WTC11 (cell line): Measurements from ENCODE around the gene NCOA3. TPM values are rescaled to one million over a fixed set of nuclear protein-coding genes. Genes with fewer than 3 reads are reported as not detected.

Source experiments
- ATAC-seq: fragments of 200-7000 bp; cut with Tn5 transposase; 2 replicates; pipeline ENCODE4 v1.10.0; 2021; ENCODE audit warnings: mild to moderate bottlenecking, moderate library complexity
- CTCF ChIA-PET: fragments of 300-600 bp; sonication (Branson Sonifier 250); formaldehyde crosslinking; loops from one replicate; lab custom pipeline; 2021; ENCODE audit warnings: antibody characterized with exemption; lab: Charles Lee
- POLR2A ChIA-PET: fragments of 350-600 bp; sonication (Branson Sonifier 250); formaldehyde crosslinking; loops from one replicate; lab custom pipeline; 2021; ENCODE audit warnings: antibody characterized with exemption; lab: Charles Lee
- DNase-seq: peaks from one replicate; pipeline ENCODE4 v3.0.0; 2021; ENCODE audit warnings: low spot score
- H3K27ac Mint-ChIP-seq: 2 replicates; pipeline ENCODE4 v1.8.0; 2021; ENCODE audit warnings: mixed read lengths
- H3K27me3 Mint-ChIP-seq: 2 replicates; pipeline ENCODE4 v1.8.0; 2021; ENCODE audit warnings: low read depth, mild to moderate bottlenecking, moderate library complexity, mixed read lengths
- H3K36me3 Mint-ChIP-seq: 2 replicates; pipeline ENCODE4 v1.8.0; 2021; ENCODE audit warnings: mixed read lengths
- H3K4me1 Mint-ChIP-seq: 2 replicates; pipeline ENCODE4 v1.8.0; 2022; ENCODE audit warnings: mixed read lengths
- H3K4me3 Mint-ChIP-seq: 2 replicates; pipeline ENCODE4 v1.8.0; 2021; ENCODE audit warnings: mild to moderate bottlenecking, moderate library complexity, mixed read lengths
- H3K9me3 Mint-ChIP-seq: 2 replicates; pipeline ENCODE4 v1.8.0; 2021; ENCODE audit warnings: mixed read lengths
- ARID4B ChIP-seq: sonication (generic); formaldehyde crosslinking; IDR thresholded peaks from 2 replicates; pipeline ENCODE4 v1.8.0; 2023; ENCODE audit warnings: missing genetic modification reagents, mild to moderate bottlenecking, borderline replicate concordance
- CDX4 ChIP-seq: fragments of 250-450 bp; sonication (Bioruptor Pico); IDR thresholded peaks from 2 replicates; pipeline ENCODE4 v1.9.0; 2021; ENCODE audit warnings: moderate library complexity, mild to moderate bottlenecking, inconsistent platforms, borderline replicate concordance
- CREM ChIP-seq: sonication (generic); formaldehyde crosslinking; IDR thresholded peaks from 2 replicates; pipeline ENCODE4 v1.8.1; 2022; ENCODE audit warnings: mild to moderate bottlenecking, missing genetic modification reagents, moderate library complexity
- ESRRA ChIP-seq: sonication (generic); formaldehyde crosslinking; IDR thresholded peaks from 2 replicates; pipeline ENCODE4 v1.8.1; 2022; ENCODE audit warnings: mild to moderate bottlenecking, missing genetic modification reagents, borderline replicate concordance
- GABPB1 ChIP-seq: sonication (generic); formaldehyde crosslinking; IDR thresholded peaks from 2 replicates; pipeline ENCODE4 v1.8.1; 2023; ENCODE audit warnings: mild to moderate bottlenecking, missing genetic modification reagents
- NFATC4 ChIP-seq: fragments of 250-450 bp; sonication (Bioruptor Pico); IDR thresholded peaks from 2 replicates; pipeline ENCODE4 v1.9.0; 2021; ENCODE audit warnings: mild to moderate bottlenecking
- SMAD3 ChIP-seq: sonication (generic); formaldehyde crosslinking; IDR thresholded peaks from 2 replicates; pipeline ENCODE4 v1.8.0; 2022; ENCODE audit warnings: missing genetic modification reagents, mild to moderate bottlenecking, borderline replicate concordance
- SOX15 ChIP-seq: fragments of 250-450 bp; sonication (Bioruptor Pico); IDR thresholded peaks from 2 replicates; pipeline ENCODE4 v1.9.0; 2021; ENCODE audit warnings: mild to moderate bottlenecking
- STAT6 ChIP-seq: sonication (generic); formaldehyde crosslinking; conservative IDR thresholded peaks from 2 replicates; pipeline ENCODE4 v1.8.1; 2023; ENCODE audit warnings: mild to moderate bottlenecking, low read depth, missing genetic modification reagents, moderate library complexity
- USF1 ChIP-seq: sonication (generic); formaldehyde crosslinking; IDR thresholded peaks from 2 replicates; pipeline ENCODE4 v1.8.0; 2022; ENCODE audit warnings: mild to moderate bottlenecking, missing genetic modification reagents
- ZNF281 ChIP-seq: sonication (generic); formaldehyde crosslinking; IDR thresholded peaks from 2 replicates; pipeline ENCODE4 v1.8.0; 2023; ENCODE audit warnings: mild to moderate bottlenecking, missing genetic modification reagents
- ZNF671 ChIP-seq: fragments of 250-450 bp; sonication (Bioruptor Pico); IDR thresholded peaks from 2 replicates; pipeline ENCODE4 v1.8.0; 2021; ENCODE audit warnings: mild to moderate bottlenecking
- total RNA-seq: library from RNA; stranded (reverse); gene quantifications from 3 replicates; pipeline ENCODE4 v1.2.3, GENCODE V29; 2021
- TF ChIP-seq, protein P1 (sequence below): fragments of 250-450 bp; sonication (Bioruptor Pico); IDR thresholded peaks from 2 replicates; pipeline ENCODE4 v1.9.0; 2021; ENCODE audit warnings: mild to moderate bottlenecking
- TF ChIP-seq, protein P2 (sequence below): fragments of 250-450 bp; sonication (Bioruptor Pico); IDR thresholded peaks from 2 replicates; pipeline ENCODE4 v2.1.2; 2022; ENCODE audit warnings: mild to moderate bottlenecking, moderate library complexity

NCOA3 gene
- total RNA-seq, 1 experiment from 2014 or later = 25.2 TPM

DNA sequence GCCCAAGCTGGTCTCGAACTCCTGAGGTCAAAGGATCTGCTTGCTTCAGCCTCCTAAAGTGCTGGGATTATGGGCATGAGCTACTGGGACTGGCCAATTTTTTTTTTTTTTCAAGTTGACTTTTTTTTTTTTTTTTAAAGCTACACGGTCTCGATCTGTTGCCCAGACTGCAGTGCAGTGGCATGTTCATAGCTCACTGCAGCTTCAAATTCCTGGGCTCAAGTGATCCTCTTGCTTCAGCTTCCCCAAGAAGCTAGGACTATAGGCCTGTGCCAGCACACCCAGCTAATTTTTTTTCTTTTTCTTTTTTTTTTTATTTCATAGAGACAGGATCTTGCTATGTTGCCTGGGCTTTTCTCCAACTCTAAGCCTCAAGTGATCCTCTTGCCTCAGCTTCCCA is 59.5 kb downstream of the NCOA3 start (continued):
- TF ChIP-seq ARID4B (CRISPR knock-in tag) (no peak), GABPB1 (CRISPR knock-in tag) (no peak), CDX4 (CRISPR knock-in tag) (no peak), SOX15 (no peak), ZNF671 (CRISPR knock-in tag) (no peak), SMAD3 (CRISPR knock-in tag) (no peak), NFATC4 (CRISPR knock-in tag) (no peak), CREM (CRISPR knock-in tag) (no peak)
- TF ChIP-seq, protein P1, sequence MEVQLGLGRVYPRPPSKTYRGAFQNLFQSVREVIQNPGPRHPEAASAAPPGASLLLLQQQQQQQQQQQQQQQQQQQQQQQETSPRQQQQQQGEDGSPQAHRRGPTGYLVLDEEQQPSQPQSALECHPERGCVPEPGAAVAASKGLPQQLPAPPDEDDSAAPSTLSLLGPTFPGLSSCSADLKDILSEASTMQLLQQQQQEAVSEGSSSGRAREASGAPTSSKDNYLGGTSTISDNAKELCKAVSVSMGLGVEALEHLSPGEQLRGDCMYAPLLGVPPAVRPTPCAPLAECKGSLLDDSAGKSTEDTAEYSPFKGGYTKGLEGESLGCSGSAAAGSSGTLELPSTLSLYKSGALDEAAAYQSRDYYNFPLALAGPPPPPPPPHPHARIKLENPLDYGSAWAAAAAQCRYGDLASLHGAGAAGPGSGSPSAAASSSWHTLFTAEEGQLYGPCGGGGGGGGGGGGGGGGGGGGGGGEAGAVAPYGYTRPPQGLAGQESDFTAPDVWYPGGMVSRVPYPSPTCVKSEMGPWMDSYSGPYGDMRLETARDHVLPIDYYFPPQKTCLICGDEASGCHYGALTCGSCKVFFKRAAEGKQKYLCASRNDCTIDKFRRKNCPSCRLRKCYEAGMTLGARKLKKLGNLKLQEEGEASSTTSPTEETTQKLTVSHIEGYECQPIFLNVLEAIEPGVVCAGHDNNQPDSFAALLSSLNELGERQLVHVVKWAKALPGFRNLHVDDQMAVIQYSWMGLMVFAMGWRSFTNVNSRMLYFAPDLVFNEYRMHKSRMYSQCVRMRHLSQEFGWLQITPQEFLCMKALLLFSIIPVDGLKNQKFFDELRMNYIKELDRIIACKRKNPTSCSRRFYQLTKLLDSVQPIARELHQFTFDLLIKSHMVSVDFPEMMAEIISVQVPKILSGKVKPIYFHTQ (CRISPR knock-in tag) = no peak
- TF ChIP-seq, protein P2, sequence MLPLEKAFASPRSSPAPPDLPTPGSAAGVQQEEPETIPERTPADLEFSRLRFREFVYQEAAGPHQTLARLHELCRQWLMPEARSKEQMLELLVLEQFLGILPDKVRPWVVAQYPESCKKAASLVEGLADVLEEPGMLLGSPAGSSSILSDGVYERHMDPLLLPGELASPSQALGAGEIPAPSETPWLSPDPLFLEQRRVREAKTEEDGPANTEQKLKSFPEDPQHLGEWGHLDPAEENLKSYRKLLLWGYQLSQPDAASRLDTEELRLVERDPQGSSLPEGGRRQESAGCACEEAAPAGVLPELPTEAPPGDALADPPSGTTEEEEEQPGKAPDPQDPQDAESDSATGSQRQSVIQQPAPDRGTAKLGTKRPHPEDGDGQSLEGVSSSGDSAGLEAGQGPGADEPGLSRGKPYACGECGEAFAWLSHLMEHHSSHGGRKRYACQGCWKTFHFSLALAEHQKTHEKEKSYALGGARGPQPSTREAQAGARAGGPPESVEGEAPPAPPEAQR = no peak

- H3K4me3 Mint-ChIP-seq = no peak overlapping the region
- peak overlapping the region; percentile 8; the same call in 1 of the 2 replicates for H3K27ac Mint-ChIP-seq
- H3K9me3 Mint-ChIP-seq = no peaks in the 10 kb centered on the region
- H3K4me1 Mint-ChIP-seq = peaks cover 61% of the 10 kb centered on the region
- ChIA-PET POLR2A (interaction anchor here (0.6 kb wide), 1 partner anchor 39 kb away, joined by 3 read pairs; no protein-coding TSS in a partner anchor), CTCF (interaction anchor here (0.5 to 1.6 kb wide), 7 partner anchors 22 to 332 kb away, joined by 3 to 8 read pairs (median 4); no protein-coding TSS in a partner anchor)
- DNase-seq (no peak), ATAC-seq (no peak)
- TF ChIP-seq ZNF281 (CRISPR knock-in tag) = no peak
- TF ChIP-seq USF1 (CRISPR knock-in tag) = no peak
- TF ChIP-seq STAT6 (CRISPR knock-in tag) = no peak
- TF ChIP-seq ESRRA (CRISPR knock-in tag) = no peak
- H3K36me3 Mint-ChIP-seq = no peaks in the 10 kb centered on the region
- no peaks in the 10 kb centered on the region for H3K27me3 Mint-ChIP-seq
Observed at GRCh38 chr20:47561603-47562583, 60.2 kb downstream of the NCOA3 start.
